Mesendoderm (in vitro differentiated cells): ENCODE measurements around the gene CRISPLD2.

Source experiments
- DNase-seq: peaks from one replicate; pipeline ENCODE4 v3.0.0; 2013
- H2AK5ac ChIP-seq: 2 replicates; pipeline ENCODE4 v1.6.1; 2013; ENCODE audit warnings: low read length, inconsistent platforms
- H2BK120ac ChIP-seq: 2 replicates; pipeline ENCODE4 v1.6.1; 2013; ENCODE audit warnings: low read depth, mild to moderate bottlenecking, low read length, moderate library complexity, mixed read lengths
- H2BK15ac ChIP-seq: replicated peaks from 2 replicates; pipeline ENCODE4 v1.6.1; 2013; ENCODE audit warnings: low read depth, mild to moderate bottlenecking, moderate library complexity
- H2BK5ac ChIP-seq: 2 replicates; pipeline ENCODE4 v1.6.1; 2013; ENCODE audit warnings: low read length, inconsistent platforms
- H3K18ac ChIP-seq: 2 replicates; pipeline ENCODE4 v1.6.1; 2013; ENCODE audit warnings: mild to moderate bottlenecking, low read length, mixed read lengths
- H3K23ac ChIP-seq: one replicate; pipeline ENCODE4 v1.6.1; 2013; ENCODE audit warnings: low read length
- H3K27ac ChIP-seq: 2 replicates; pipeline ENCODE4 v1.5.1; 2013; ENCODE audit warnings: low read depth, mild to moderate bottlenecking, inconsistent platforms, low read length, moderate library complexity
- H3K27me3 ChIP-seq: 2 replicates; pipeline ENCODE4 v1.6.1; 2013; ENCODE audit warnings: low read length, control low read depth, mild to moderate bottlenecking, inconsistent platforms; ENCODE audit not compliant: insufficient read depth, poor library complexity
- H3K36me3 ChIP-seq: 2 replicates; pipeline ENCODE4 v1.6.1; 2013; ENCODE audit warnings: low read length, inconsistent platforms; ENCODE audit not compliant: control insufficient read depth, insufficient read depth
- H3K4ac ChIP-seq: one replicate; pipeline ENCODE4 v1.6.1; 2013; ENCODE audit warnings: low read depth, mild to moderate bottlenecking, low read length, moderate library complexity
- H3K4me1 ChIP-seq: 2 replicates; pipeline ENCODE4 v1.6.1; 2013; ENCODE audit warnings: low read depth, low read length, inconsistent platforms; ENCODE audit not compliant: control insufficient read depth
- H3K4me2 ChIP-seq: 2 replicates; pipeline ENCODE4 v1.6.1; 2013; ENCODE audit warnings: low read length
- H3K4me3 ChIP-seq: 2 replicates; pipeline ENCODE4 v1.5.1; 2013; ENCODE audit warnings: mild to moderate bottlenecking, low read length
- H3K56ac ChIP-seq: one replicate; pipeline ENCODE4 v1.6.1; 2013; ENCODE audit warnings: low read length
- H3K79me1 ChIP-seq: 2 replicates; pipeline ENCODE4 v1.6.1; 2013; ENCODE audit warnings: low read length, inconsistent platforms
- H3K79me2 ChIP-seq: 2 replicates; pipeline ENCODE4 v1.6.1; 2013; ENCODE audit warnings: mild to moderate bottlenecking, low read length; ENCODE audit not compliant: control insufficient read depth, insufficient read depth
- H3K9ac ChIP-seq: 2 replicates; pipeline ENCODE4 v1.6.1; 2013; ENCODE audit warnings: low read length, inconsistent platforms
- H4K5ac ChIP-seq: one replicate; pipeline ENCODE4 v1.6.1; 2013; ENCODE audit warnings: low read length
- H4K8ac ChIP-seq: one replicate; pipeline ENCODE4 v1.6.1; 2013; ENCODE audit warnings: low read depth, mild to moderate bottlenecking, control low read depth, low read length, moderate library complexity
- WGBS: extraction: QIAGEN DNeasy Blood & Tissue Kit; methylation state at CpG from one replicate; pipeline ENCODE4 v1.1.7; 2013; ENCODE audit warnings: low lambda C conversion rate, missing lambda C conversion rate; ENCODE audit not compliant: insufficient coverage; ENCODE audit errors: extremely low coverage; 5-methylcytosine and 5-hydroxymethylcytosine counted together

CRISPLD2 gene

GRCh38 chr16:84833542-84834402 is 14.0 kb downstream of the CRISPLD2 start:
- Histone ChIP-seq H3K23ac (no peak overlapping the region), H2BK120ac (no peak overlapping the region), H3K18ac (no peak overlapping the region), H2AK5ac (no peak overlapping the region), H3K79me2 (no peaks in the 10 kb centered on the region), H2BK15ac (no peak overlapping the region), H3K27ac (no peak overlapping the region), H4K8ac (no peak overlapping the region), H3K4ac (no peak overlapping the region), H3K36me3 (no peaks in the 10 kb centered on the region), H2BK5ac (no peak overlapping the region), H3K4me2 (no peak overlapping the region), H3K79me1 (no peaks in the 10 kb centered on the region), H3K27me3 (no peaks in the 10 kb centered on the region), H3K56ac (no peak overlapping the region), H4K5ac (no peak overlapping the region), H3K9ac (no peak overlapping the region), H3K4me3 (no peak overlapping the region), H3K4me1 (no peaks in the 10 kb centered on the region)
- no peak for DNase-seq
- no CpG with 5 or more reads among the region's 34 CpGs for WGBS

- no peaks in the 10 kb centered on the region for H3K27me3 ChIP-seq
- H2BK5ac ChIP-seq: no peak overlapping the region
- H3K4me3 ChIP-seq: no peak overlapping the region
- no CpG with 5 or more reads among the region's 6 CpGs for WGBS
- H3K4ac ChIP-seq: no peak overlapping the region
- no peak overlapping the region for H2BK120ac ChIP-seq
- no peak overlapping the region for H3K27ac ChIP-seq
- H3K36me3 ChIP-seq: no peaks in the 10 kb centered on the region
- H3K18ac ChIP-seq: no peak overlapping the region
- no peak overlapping the region for H3K9ac ChIP-seq
- H4K5ac ChIP-seq: no peak overlapping the region
- DNase-seq: no peak
- no peak overlapping the region for H3K4me2 ChIP-seq
- H3K79me2 ChIP-seq: no peaks in the 10 kb centered on the region
- H3K56ac ChIP-seq: no peak overlapping the region
- H3K79me1 ChIP-seq: no peaks in the 10 kb centered on the region
- H2AK5ac ChIP-seq: no peak overlapping the region
- H3K4me1 ChIP-seq: no peaks in the 10 kb centered on the region
- no peak overlapping the region for H2BK15ac ChIP-seq
- H3K23ac ChIP-seq: no peak overlapping the region
- no peak overlapping the region for H4K8ac ChIP-seq
Observed at GRCh38 chr16:84834403-84834772, 14.6 kb downstream of the CRISPLD2 start.

- H3K4me2 ChIP-seq: no peak overlapping the region
- H3K56ac ChIP-seq: no peak overlapping the region
- H3K9ac ChIP-seq: no peak overlapping the region
- no peaks in the 10 kb centered on the region for H3K27me3 ChIP-seq
- no peak overlapping the region for H3K23ac ChIP-seq
- no CpG with 5 or more reads among the region's 16 CpGs for WGBS
- H4K8ac ChIP-seq: no peak overlapping the region
- H3K79me1 ChIP-seq: no peaks in the 10 kb centered on the region
- no peak overlapping the region for H3K18ac ChIP-seq
- no peak overlapping the region for H3K4me3 ChIP-seq
- no peak overlapping the region for H2BK120ac ChIP-seq
- H2AK5ac ChIP-seq: no peak overlapping the region
- H2BK5ac ChIP-seq: no peak overlapping the region
- H3K79me2 ChIP-seq: no peaks in the 10 kb centered on the region
- H4K5ac ChIP-seq: no peak overlapping the region
- no peaks in the 10 kb centered on the region for H3K36me3 ChIP-seq
- H2BK15ac ChIP-seq: no peak overlapping the region
- no peak overlapping the region for H3K4ac ChIP-seq
- DNase-seq: peak; percentile 90
- no peaks in the 10 kb centered on the region for H3K4me1 ChIP-seq
- no peak overlapping the region for H3K27ac ChIP-seq
Observed at GRCh38 chr16:84836234-84836647, 16.5 kb downstream of the CRISPLD2 start.

- no peak for DNase-seq
- Histone ChIP-seq H3K4me3 (no peak overlapping the region), H3K79me2 (no peaks in the 10 kb centered on the region), H2BK5ac (no peak overlapping the region), H2BK120ac (no peak overlapping the region), H3K56ac (no peak overlapping the region), H3K9ac (no peak overlapping the region), H3K27me3 (no peaks in the 10 kb centered on the region), H2BK15ac (no peak overlapping the region), H3K18ac (no peak overlapping the region), H3K27ac (no peak overlapping the region), H3K79me1 (no peaks in the 10 kb centered on the region), H3K23ac (no peak overlapping the region), H4K8ac (no peak overlapping the region), H3K4me2 (no peak overlapping the region), H3K4me1 (no peaks in the 10 kb centered on the region), H2AK5ac (no peak overlapping the region), H4K5ac (no peak overlapping the region), H3K36me3 (no peaks in the 10 kb centered on the region), H3K4ac (no peak overlapping the region)
- WGBS: no CpG with 5 or more reads among the region's 12 CpGs
Observed at GRCh38 chr16:84836967-84837366, 17.2 kb downstream of the CRISPLD2 start.

- H3K79me2 ChIP-seq: no peaks in the 10 kb centered on the region
- no peak for DNase-seq
- no peak overlapping the region for H3K4ac ChIP-seq
- H2BK15ac ChIP-seq: no peak overlapping the region
- H3K18ac ChIP-seq: no peak overlapping the region
- H3K4me1 ChIP-seq: no peaks in the 10 kb centered on the region
- H3K56ac ChIP-seq: no peak overlapping the region
- no peaks in the 10 kb centered on the region for H3K79me1 ChIP-seq
- H2AK5ac ChIP-seq: no peak overlapping the region
- H4K8ac ChIP-seq: no peak overlapping the region
- H3K4me2 ChIP-seq: no peak overlapping the region
- no peak overlapping the region for H3K4me3 ChIP-seq
- no peak overlapping the region for H3K27ac ChIP-seq
- no peaks in the 10 kb centered on the region for H3K36me3 ChIP-seq
- H3K9ac ChIP-seq: no peak overlapping the region
- no peak overlapping the region for H4K5ac ChIP-seq
- no CpG with 5 or more reads among the region's 19 CpGs for WGBS
- no peak overlapping the region for H2BK120ac ChIP-seq
- no peak overlapping the region for H3K23ac ChIP-seq
- no peaks in the 10 kb centered on the region for H3K27me3 ChIP-seq
- H2BK5ac ChIP-seq: no peak overlapping the region
Observed at GRCh38 chr16:84838383-84838948, 18.7 kb downstream of the CRISPLD2 start.
